Tibial nerve (tissue), 4 donors: ENCODE measurements around the gene CCDC88B.

Experiments used
- CTCF ChIP-seq, 5 experiments: fragments of 200-600 bp in 3 of 5; fragments of 450-650 bp in 2 of 5; sonication (generic) in 3 of 5; IDR thresholded peaks; one replicate each; pipeline ENCODE4 v1.5.1; 2016 to 2019; ENCODE audit warnings: antibody characterized with exemption in 5 of 5, mild to moderate bottlenecking in 3 of 5, moderate library complexity in 2 of 5
- EP300 ChIP-seq, 2 donors: sonication (generic); formaldehyde crosslinking; IDR thresholded peaks; one replicate each; pipeline ENCODE4 v1.6.1; 2017; ENCODE audit warnings: antibody characterized with exemption in 2 of 2, mild to moderate bottlenecking in 1 of 2

DNA sequence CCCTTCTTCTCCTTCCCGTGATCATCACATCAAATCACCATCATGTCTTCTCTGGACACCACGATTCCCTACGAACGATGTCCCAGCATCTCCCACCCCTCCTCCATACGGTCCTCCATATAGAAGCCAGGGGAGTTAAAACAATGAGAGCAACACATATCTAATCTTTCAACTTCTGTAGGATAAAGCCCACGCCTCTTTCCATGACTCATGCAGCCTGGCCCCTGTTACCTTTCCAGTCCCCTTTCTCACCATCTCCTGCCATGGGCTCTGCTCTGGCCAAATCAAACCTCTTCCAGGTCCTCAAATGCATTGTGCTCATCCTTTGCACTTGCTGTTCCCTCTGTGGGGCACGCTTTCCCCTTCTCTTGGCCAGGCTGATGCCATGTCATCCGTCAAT lies 42.6 kb downstream of the CCDC88B start:
- TF ChIP-seq CTCF (IDR thresholded peaks at IDR 0.05) (no peak), EP300 (IDR thresholded peaks at IDR 0.05) (no peak)
